GM12892 (cell line): ENCODE results near the gene IGSF21.
A peak's percentile ranks its signal among the peaks of the same experiment; 100 is the strongest.

ENCODE experiments used
- DNase-seq: peaks from one replicate; pipeline ENCODE4 v3.0.0; 2011; ENCODE audit not compliant: insufficient read length
- FAIRE-seq: peaks from 2 replicates; lab custom pipeline; 2011; peaks lifted over from hg19 to GRCh38; lab: Jason Lieb, UNC
- POLR2A ChIP-seq: IDR thresholded peaks from 2 replicates; pipeline ENCODE4 v1.6.1; 2011; ENCODE audit warnings: low read depth, low read length, control low read depth
- POLR2AphosphoS5 ChIP-seq: IDR thresholded peaks from 2 replicates; pipeline ENCODE4 v1.6.1; 2011; ENCODE audit warnings: low read depth, low read length, control low read depth
- TAF1 ChIP-seq: IDR thresholded peaks from 2 replicates; pipeline ENCODE4 v1.6.1; 2011; ENCODE audit warnings: low read depth, mild to moderate bottlenecking, control low read depth, low read length, borderline replicate concordance

Gene IGSF21

DNA sequence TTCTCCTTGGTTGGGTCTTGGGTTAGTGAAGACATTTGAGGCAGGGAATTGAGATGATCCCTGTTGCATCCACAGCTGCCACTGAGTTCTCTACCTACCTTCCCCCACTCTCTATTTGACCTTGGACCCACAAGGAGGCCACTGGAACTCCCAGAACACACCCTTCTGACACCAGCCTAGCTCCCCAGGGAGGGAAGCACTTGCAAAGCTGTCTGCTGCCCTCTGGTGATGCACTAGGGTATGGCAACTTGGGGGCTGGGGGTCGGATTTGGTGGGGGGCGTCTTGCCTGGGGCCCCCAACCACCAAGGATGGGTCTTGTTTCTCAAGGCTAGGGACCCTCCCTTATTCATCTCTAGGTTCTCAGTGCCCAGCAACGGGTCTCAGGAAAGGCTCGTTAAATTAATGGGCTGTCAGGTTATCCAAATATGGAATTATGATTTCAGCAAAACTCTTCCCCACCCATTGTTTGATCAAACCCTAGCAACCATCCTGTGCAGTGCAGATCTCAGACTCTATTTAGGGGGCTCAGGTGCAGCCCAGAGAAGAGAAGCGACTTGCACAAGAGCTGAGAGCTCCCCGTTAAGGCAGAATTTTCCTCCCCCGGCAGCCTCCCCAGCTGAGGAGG lies 195.3 kb downstream of the IGSF21 start:
- FAIRE-seq = peak; percentile 74
- peak; percentile 49 for DNase-seq
- TF ChIP-seq POLR2AphosphoS5 = no peak
- no peak for TF ChIP-seq POLR2A
- no peak for TF ChIP-seq TAF1

DNA sequence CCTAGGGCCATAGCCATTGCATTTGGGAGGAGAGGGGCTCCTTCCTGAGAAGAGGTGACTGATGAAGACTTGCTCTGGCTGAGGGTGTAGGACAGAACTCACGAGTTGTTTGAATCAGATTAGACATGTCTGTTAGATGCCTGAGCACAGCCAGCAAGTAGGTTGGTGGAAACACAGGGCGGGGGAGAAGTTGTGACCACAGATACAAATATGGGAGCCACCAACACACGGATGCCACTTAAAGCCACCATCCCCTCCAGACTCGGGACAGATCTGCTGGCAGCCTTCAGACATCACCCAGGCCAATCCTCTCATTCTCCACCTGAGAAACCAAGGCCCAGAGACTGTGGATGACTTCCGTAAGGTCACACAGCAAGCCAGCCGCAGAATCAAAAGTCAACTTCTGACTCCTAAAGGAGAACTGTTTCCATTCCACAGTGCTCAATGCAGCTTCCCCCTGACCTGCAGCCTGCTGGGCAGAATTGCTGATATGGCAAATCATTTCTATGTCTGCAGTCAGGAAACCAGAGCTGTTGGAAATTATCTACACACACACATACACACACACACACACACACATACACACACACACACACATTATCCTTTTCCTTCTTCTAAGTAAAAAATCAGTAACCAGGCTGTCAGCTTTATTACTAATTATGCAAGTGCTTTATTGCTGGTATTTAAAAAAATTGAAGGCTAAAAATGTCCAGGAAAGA lies 196.7 kb downstream of the IGSF21 start:
- TF ChIP-seq POLR2AphosphoS5 = no peak
- TF ChIP-seq TAF1 = no peak
- no peak for TF ChIP-seq POLR2A
- no peak for FAIRE-seq
- no peak for DNase-seq

DNA sequence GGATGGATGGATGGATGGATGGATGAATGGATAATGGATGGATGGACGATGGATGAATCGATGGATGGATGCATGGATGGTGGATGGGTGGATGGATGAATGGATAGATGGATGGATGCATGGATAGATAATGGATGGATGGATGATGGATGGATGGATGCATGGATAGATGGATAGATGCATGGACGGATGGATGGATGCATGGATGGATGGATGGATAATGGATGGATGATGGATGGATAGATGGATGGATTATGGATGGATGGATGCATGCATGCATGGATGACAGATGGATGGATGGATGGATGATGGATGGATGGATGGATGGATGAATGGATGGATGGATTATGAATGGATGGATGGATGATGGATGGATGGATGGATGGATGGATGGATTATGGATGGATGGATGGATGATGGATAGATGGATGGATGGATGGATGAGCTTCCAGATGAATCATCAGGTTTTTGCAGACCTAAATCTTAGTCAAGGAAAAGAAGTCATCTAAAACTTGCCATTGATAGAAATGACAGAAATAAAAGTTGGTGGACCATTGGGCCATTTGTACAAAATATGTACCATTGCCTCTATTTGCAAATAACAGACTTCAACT lies 197.7 kb downstream of the IGSF21 start:
- FAIRE-seq = no peak

DNA sequence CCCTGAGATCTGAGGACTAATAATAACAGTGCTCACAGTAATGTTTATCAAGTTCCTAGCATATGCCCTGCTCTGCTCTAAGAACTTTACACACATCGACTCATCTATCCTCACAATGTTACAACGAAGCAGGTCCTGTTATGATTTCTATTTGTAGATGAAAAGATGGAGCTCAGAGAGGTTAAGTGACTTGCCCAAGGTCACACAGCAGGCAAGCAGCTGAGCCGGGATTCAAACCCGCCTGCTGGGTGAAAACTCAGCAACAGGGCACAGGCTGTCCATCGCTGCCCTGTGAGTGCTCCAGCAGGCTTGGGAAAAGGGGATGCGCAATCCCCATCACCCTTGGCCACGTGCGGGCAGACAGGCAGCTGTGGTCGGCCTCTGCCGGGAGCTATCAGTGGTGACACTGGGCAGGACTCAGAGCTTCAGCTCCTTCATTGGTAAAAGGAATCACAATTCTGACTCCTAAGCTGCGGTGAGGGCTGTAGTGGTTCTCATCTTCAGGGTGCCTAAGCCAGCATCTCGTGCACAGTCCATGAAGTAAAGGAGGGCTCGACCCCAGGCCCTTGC lies 199.8 kb downstream of the IGSF21 start:
- FAIRE-seq (no peak), DNase-seq (no peak)
- TF ChIP-seq POLR2A (no peak), POLR2AphosphoS5 (no peak)

More for the DNA sequence above, 197.7 kb downstream of the IGSF21 start:
- no peak for DNase-seq
- TF ChIP-seq POLR2A = no peak

DNA sequence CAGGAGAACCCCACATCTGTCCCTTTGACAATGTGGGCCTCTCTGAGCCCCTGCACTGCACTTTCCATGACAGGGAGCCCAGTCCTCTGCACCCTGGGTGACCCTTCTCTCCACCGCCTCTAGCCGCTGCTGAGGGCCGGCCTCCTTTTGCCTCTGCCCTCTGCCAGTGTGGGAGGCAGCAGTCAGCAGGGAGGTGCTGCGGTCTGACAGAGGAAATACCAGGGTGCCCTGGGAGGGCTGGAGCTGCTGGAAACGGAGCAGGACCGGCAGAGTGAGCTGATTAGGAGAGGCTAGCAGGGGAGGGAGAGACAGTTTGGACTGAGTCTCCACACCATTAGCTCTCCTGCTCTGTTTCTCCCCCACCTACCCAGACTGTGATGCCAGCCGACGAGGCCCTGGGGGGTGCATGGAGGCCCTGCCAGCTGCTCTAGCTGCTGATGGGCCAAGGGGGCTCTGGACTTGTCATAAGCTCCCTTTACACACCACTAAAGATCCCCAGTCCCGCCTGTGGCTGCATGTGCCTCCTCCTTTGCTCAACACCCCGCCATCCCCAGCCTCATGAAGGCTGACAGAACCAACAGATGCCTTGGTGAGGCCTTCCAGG lies 202.1 kb downstream of the IGSF21 start:
- FAIRE-seq = no peak

DNA sequence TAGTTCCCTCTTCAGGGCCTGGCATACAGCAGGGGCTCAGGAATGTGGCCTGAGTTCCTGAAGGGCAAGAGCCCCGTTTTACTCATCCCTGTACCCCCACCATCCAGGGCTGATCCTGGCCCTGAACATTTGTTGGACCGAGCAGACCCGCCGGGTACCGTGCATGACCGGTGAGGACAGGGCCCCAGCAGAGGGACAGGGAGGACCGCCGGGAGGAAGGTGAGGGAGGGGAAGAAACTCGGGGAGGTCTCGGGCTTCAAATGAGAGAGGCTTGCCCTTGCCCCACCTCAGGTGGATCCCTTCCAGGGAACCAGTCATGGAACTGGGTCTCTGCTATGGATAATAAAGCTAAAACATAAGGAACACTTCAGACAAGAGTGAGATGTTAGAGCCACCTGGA lies 205.4 kb downstream of the IGSF21 start:
- FAIRE-seq (no peak), DNase-seq (no peak)
- TF ChIP-seq POLR2AphosphoS5 (no peak), POLR2A (no peak), TAF1 (no peak)

More for the DNA sequence above, 202.1 kb downstream of the IGSF21 start:
- TF ChIP-seq TAF1 = no peak
- TF ChIP-seq POLR2AphosphoS5 = no peak
- no peak for TF ChIP-seq POLR2A
- no peak for DNase-seq

DNA sequence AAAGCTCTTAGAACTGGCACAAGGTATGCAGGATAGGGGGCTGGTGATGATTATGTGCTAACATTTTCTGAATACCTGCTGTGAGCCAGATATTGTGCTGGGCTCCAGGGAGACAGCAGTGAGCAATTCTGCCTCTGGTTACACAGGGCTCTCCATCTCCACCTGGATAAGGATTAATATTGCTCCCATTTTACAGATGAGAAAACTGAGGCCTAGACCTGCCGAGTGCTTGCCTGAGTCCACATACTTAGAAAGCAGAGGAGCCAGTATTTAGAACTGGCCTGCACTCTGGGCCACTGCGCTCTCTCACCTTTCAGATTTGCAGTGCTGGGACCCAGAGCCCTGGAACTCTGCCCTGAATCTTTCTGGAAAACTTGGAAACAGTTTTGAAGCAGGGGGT lies 205.9 kb downstream of the IGSF21 start:
- DNase-seq = no peak
- FAIRE-seq = no peak
- TF ChIP-seq TAF1 (no peak), POLR2A (no peak), POLR2AphosphoS5 (no peak)

DNA sequence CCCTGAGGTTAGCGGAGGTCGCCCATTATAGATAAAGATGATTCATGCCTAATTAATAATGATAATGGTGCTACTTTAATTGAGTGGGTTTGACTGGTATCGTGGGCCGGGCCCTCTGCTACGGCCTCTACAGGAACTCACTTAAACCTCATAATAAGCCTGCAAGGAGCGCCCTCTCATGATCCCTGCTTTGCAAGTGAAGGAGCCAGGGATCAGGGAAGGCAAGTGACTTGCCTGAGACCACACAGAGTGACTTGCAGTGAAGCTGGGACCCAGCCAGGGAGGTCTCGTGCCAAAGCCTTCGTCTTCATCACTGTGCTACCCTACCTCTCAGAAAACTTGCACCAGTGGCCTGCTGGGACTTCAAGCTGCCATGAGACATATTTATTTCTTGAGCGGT lies 206.8 kb downstream of the IGSF21 start:
- DNase-seq (no peak), FAIRE-seq (no peak)
- TF ChIP-seq TAF1 = no peak
- no peak for TF ChIP-seq POLR2A
- TF ChIP-seq POLR2AphosphoS5 = no peak

DNA sequence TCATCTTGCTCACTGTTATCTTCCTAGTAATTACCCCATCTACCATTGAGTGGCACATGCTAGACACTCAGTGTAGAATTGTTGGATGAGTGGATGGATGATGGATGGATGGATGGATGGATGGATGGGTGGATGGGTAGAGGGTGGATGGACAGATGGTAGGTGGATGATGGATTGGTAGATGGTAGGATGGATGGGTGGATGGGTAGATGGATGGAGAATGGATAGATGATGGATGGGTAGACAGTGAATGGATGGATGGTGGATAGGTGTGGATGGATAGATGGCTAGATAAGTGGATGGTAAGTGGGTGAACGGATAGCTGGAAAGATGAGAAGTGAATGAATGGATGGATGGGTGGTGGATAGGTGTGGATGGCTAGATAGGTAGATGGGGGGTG lies 207.9 kb downstream of the IGSF21 start:
- FAIRE-seq (no peak), DNase-seq (no peak)
- no peak for TF ChIP-seq TAF1
- no peak for TF ChIP-seq POLR2A
- no peak for TF ChIP-seq POLR2AphosphoS5

DNA sequence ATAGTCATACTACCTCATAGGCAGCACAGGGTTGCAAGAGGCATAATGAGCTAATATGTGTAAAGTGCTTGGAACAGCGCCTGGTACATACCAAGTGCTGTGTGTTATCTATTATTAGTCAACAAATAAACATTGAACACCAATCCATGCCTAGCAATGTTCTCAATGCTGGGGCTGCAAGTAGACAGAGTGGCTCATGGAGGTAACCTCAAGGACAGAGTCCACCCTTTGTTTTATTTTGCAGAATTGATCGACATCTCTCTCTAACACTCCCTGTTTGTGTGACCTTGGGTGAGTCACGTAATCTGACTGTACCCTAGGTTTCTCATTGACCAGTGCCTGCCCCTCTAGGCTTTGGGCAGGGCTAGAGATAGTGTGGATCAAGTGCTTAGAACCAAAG lies 209.2 kb downstream of the IGSF21 start:
- TF ChIP-seq POLR2A = no peak
- no peak for TF ChIP-seq TAF1
- no peak for TF ChIP-seq POLR2AphosphoS5
- no peak for FAIRE-seq
- no peak for DNase-seq

DNA sequence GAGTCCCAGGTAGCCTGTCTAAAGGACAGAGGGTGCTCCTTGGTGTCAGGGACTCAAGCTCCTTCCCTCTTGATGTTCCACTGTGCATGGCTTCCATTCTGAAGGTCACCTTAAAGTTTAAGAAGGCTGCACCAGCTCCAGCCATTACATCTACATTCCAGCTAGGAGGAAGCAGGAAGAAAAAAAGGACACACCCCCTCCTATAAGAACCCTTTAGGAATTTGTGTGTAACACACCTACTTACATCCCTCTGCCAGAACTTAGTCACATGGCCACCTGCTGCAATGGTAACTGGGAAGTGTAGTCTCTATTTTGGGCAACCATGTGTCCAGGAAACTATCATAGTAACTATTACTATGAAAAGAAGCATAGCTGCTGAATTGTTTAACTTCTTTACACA lies 211.5 kb downstream of the IGSF21 start:
- TF ChIP-seq TAF1 = no peak
- no peak for TF ChIP-seq POLR2AphosphoS5
- no peak for TF ChIP-seq POLR2A

DNA sequence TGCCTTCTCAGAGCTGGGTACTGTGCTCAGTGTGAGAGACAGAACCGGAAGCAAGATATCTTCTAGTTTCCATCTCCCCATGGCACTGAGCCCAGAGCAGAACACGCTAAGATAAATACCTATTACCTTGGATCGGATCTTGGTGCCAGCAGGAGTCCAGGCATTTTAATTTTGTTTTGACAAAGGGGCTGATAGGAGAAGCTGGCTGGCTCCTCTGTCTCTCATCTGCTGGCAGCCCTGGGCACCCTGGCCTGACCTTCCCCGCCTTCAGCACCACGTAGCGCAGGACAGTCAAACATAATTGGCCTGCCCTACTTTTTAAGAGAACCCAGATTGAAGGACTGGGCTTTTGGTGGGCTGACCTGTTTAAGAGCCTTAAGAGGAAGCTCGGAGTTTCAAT lies 212.5 kb downstream of the IGSF21 start:
- TF ChIP-seq POLR2A (no peak), POLR2AphosphoS5 (no peak), TAF1 (no peak)
- FAIRE-seq (no peak), DNase-seq (no peak)

More for the DNA sequence above, 211.5 kb downstream of the IGSF21 start:
- DNase-seq (no peak), FAIRE-seq (no peak)
